ENCODE measurements around the gene GCNT4. TPM values are rescaled to one million over a fixed set of nuclear protein-coding genes. Genes with fewer than 3 reads are reported as not detected.

GCNT4 gene
- total and polyA plus RNA-seq, 2 donors (not counting 3 experiments of a cell fraction or from before 2014, with no cell fraction given): not detected

DNA sequence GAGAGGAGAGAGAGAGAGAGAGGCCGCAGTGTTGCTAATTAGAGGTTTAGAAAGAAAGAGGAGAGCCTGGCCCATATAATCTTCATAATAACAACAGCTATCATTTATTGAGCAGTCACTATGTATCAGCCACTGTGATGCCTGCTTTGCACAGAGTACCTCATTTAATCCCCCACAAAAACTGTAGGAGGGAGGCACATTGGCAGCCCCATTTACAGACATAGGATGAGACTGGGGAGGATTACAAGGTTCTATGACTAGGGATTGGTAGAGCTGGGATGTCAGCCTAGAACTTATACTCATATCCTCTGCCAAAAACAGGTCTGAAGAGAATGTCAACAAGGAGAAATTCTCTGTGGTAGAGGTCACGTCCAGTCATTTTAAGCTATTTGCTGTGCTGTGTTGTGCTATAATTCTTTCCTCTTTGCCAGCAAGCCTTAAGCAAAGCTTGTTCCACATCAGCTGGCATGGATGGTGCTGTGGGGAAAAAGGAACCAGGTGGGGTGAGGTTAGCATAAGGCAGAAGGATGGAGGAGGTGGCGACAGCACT lies 6.7 kb upstream of the GCNT4 start:
- dilution Hi-C loops (cut with MboI; ENCODE audit: extremely low pct_ligation_motif_present, low sequenced_read_pairs): no loop called here
- FAIRE-seq: no peak
- CTCF ChIA-PET: interaction anchor here (0.8 to 2.7 kb wide), 3 partner anchors 9 to 177 kb away, joined by 3 to 13 read pairs (median 3); no protein-coding TSS in a partner anchor

More for the DNA sequence above, 6.7 kb upstream of the GCNT4 start:
- BruUV-seq (replicated peaks): no TSS peak
- no peak for TF ChIP-seq MAX (IDR thresholded peaks at IDR 0.05; ENCODE audit: insufficient read depth, insufficient read length)
- TF ChIP-seq GATA2 (IDR thresholded peaks at IDR 0.05; ENCODE audit: insufficient read depth, insufficient read length, low read depth, low read length): no peak
- TF ChIP-seq FOS (IDR thresholded peaks at IDR 0.05; ENCODE audit: borderline replicate concordance, insufficient read depth, low read length): no peak
- TF ChIP-seq, protein P1, sequence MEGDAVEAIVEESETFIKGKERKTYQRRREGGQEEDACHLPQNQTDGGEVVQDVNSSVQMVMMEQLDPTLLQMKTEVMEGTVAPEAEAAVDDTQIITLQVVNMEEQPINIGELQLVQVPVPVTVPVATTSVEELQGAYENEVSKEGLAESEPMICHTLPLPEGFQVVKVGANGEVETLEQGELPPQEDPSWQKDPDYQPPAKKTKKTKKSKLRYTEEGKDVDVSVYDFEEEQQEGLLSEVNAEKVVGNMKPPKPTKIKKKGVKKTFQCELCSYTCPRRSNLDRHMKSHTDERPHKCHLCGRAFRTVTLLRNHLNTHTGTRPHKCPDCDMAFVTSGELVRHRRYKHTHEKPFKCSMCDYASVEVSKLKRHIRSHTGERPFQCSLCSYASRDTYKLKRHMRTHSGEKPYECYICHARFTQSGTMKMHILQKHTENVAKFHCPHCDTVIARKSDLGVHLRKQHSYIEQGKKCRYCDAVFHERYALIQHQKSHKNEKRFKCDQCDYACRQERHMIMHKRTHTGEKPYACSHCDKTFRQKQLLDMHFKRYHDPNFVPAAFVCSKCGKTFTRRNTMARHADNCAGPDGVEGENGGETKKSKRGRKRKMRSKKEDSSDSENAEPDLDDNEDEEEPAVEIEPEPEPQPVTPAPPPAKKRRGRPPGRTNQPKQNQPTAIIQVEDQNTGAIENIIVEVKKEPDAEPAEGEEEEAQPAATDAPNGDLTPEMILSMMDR (IDR thresholded peaks at IDR 0.05; ENCODE audit: extremely low read depth in 1 of 2, insufficient read depth in 1 of 2, low read depth in 1 of 2, low read length in 2 of 2): no peak
- no peak for TF ChIP-seq POLR2AphosphoS5 (IDR thresholded peaks at IDR 0.05; ENCODE audit: insufficient read depth, low read depth, low read length)
- no peak for TF ChIP-seq JUN (IDR thresholded peaks at IDR 0.05; ENCODE audit: borderline replicate concordance, insufficient read depth, insufficient read length, low read depth)
- no peak for TF ChIP-seq EZH2 (IDR thresholded peaks at IDR 0.05; ENCODE audit: borderline replicate concordance, low read depth, low read length, severe bottlenecking)
- no peak for TF ChIP-seq POLR2A (IDR thresholded peaks at IDR 0.05; ENCODE audit: low read depth, low read length)
- H3K9me1 ChIP-seq (replicated peaks; ENCODE audit: control insufficient read depth, extremely low read depth, insufficient read depth, low read length): no peaks in the 10 kb centered on the region
- H3K27me3 ChIP-seq (ENCODE audit: control insufficient read depth in 2 of 2, insufficient read depth in 2 of 2, low read length in 2 of 2): peaks cover 0 to 1% of the 10 kb centered on the region in 2 experiments
- H3K27ac ChIP-seq (ENCODE audit: insufficient read depth, low read depth, low read length): no peak overlapping the region
- intact Hi-C loops (cut with micrococcal nuclease): loop anchor here (10.0 kb wide), 3 partner anchors 176 to 656 kb away; partner anchors contain the start of genes ANKRD31 and POC5
- H3K4me3 ChIP-seq (replicated peaks in 1 of 3; ENCODE audit: insufficient read depth in 1 of 3, low read depth in 1 of 3, low read length in 3 of 3): no peak overlapping the region
- POLR2A ChIA-PET: no interaction called here
- no peaks in the 10 kb centered on the region for H3K9me3 ChIP-seq (replicated peaks; ENCODE audit: control insufficient read depth, insufficient read depth, low read length)
- no peak for DNase-seq (ENCODE audit: low read depth, low spot score)
- H3K79me2 ChIP-seq (ENCODE audit: control insufficient read depth, insufficient read depth, low read length): no peaks in the 10 kb centered on the region
- H4K20me1 ChIP-seq (replicated peaks; ENCODE audit: control insufficient read depth, extremely low read depth, insufficient read depth, low read length): no peaks in the 10 kb centered on the region
- peaks cover 4% of the 10 kb centered on the region for H3K4me1 ChIP-seq (ENCODE audit: control insufficient read depth, extremely low read depth, insufficient read depth, low read length)
- H3K4me2 ChIP-seq (ENCODE audit: insufficient read depth, low read length): no peak overlapping the region
- no peak overlapping the region for H3K9ac ChIP-seq (replicated peaks; ENCODE audit: extremely low read depth, insufficient read depth, low read length)
- H2AFZ ChIP-seq (ENCODE audit: low read depth, low read length): no peak overlapping the region
- H3K36me3 ChIP-seq (ENCODE audit: control insufficient read depth in 2 of 2, extremely low read depth in 1 of 2, insufficient read depth in 2 of 2, low read length in 2 of 2): no peaks in the 10 kb centered on the region
